Mammary epithelial cell (primary cell): ENCODE measurements around the gene NFASC.

Experiments used
- EZH2 ChIP-seq: IDR thresholded peaks from 2 replicates; pipeline ENCODE4 v1.6.1; 2012; ENCODE audit warnings: low read length, inconsistent platforms, borderline replicate concordance
- TF ChIP-seq, protein P1 (sequence below), 2 donors: IDR thresholded peaks in 1 of 2; conservative IDR thresholded peaks in 1 of 2; 2 replicates each; pipeline ENCODE4 v1.5.1; 2011 to 2012; ENCODE audit warnings: inconsistent platforms in 2 of 2, low read length in 2 of 2, mild to moderate bottlenecking in 2 of 2, control low read depth in 1 of 2, low read depth in 1 of 2; ENCODE audit not compliant: insufficient read depth in 1 of 2; ENCODE audit errors: extremely low read depth in 1 of 2

DNA sequence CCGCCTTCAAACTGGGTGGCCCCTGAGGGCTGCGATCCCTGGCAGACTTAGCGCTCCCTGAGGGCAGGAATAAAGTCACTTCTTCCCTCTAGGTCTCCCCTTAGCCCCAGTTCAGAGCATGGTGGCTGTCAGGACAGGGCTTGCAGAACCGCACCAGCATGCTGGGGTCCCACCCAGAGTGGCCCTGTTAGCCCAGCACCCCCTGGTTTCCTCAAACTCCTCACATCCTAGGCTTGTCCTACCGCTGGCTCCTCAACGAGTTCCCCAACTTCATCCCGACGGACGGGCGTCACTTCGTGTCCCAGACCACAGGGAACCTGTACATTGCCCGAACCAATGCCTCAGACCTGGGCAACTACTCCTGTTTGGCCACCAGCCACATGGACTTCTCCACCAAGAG lies 188.2 kb downstream of the NFASC start:
- TF ChIP-seq, protein P1, sequence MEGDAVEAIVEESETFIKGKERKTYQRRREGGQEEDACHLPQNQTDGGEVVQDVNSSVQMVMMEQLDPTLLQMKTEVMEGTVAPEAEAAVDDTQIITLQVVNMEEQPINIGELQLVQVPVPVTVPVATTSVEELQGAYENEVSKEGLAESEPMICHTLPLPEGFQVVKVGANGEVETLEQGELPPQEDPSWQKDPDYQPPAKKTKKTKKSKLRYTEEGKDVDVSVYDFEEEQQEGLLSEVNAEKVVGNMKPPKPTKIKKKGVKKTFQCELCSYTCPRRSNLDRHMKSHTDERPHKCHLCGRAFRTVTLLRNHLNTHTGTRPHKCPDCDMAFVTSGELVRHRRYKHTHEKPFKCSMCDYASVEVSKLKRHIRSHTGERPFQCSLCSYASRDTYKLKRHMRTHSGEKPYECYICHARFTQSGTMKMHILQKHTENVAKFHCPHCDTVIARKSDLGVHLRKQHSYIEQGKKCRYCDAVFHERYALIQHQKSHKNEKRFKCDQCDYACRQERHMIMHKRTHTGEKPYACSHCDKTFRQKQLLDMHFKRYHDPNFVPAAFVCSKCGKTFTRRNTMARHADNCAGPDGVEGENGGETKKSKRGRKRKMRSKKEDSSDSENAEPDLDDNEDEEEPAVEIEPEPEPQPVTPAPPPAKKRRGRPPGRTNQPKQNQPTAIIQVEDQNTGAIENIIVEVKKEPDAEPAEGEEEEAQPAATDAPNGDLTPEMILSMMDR (conservative IDR thresholded peaks at IDR 0.05 in 1 of 2, IDR thresholded peaks at IDR 0.05 in 1 of 2; ENCODE audit: extremely low read depth in 1 of 2, insufficient read depth in 1 of 2, low read depth in 1 of 2, low read length in 2 of 2): no peak
- TF ChIP-seq EZH2: no peak
